ENCODE measurements around the gene ACAD9. TPM values are rescaled to one million over a fixed set of nuclear protein-coding genes. Genes with fewer than 3 reads are reported as not detected.
"Not testable (repeated sequence)": the region's sequence is repeated elsewhere in the genome, so short reads cannot be mapped to it uniquely, and the experiment has no call there.

ACAD9 gene
- total RNA-seq, 3 donors from 2014 or later = 33.3 to 59.6 (median 43.9) TPM

DNA sequence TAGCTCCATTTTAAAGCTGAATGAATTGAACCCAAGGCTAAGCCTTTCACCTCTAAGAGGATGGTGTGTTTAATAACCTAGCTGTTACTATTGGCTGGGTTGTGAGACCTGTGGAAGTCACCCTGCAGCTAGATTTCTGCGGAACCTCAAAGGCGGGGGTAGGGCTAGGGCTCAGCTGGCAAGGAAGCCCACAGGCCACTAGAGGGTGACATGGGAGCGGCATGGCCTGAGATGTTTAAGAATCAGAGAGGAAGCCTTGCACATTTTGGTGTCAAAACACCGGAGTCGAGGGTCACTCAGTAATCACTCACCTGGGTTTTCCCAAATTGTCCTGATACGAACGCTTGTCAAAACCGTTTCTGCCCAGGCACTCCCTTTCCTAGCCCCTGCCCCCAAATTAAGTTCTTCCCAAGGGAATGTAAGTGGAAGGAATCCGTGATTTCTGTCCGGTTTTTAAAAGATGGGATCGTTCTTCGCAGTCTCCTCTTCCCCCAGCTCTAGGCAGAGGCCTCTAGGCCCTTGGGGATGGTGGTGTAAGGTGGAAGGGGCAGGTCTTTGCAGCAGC is 3.8 kb upstream of the ACAD9 start:
- peaks cover 0 to 4% of the 10 kb centered on the region in 2 donors for H3K4me1 ChIP-seq
- no peaks in the 10 kb centered on the region for H3K36me3 ChIP-seq
- H3K4me3 ChIP-seq = no peak overlapping the region
- intact Hi-C loops (cut with DNase I; ENCODE audit: low total_unique reads) = loop anchor here (1.0 kb wide), 1 partner anchor 32 kb away; no protein-coding TSS in a partner anchor
- DNase-seq (ENCODE audit: low spot score in 2 of 2) = no peak
- H3K9me3 ChIP-seq = no peaks in the 10 kb centered on the region
- H3K27ac ChIP-seq = no peak overlapping the region
- TF ChIP-seq POLR2AphosphoS5 (IDR thresholded peaks at IDR 0.05) = no peak
- TF ChIP-seq, protein P1, sequence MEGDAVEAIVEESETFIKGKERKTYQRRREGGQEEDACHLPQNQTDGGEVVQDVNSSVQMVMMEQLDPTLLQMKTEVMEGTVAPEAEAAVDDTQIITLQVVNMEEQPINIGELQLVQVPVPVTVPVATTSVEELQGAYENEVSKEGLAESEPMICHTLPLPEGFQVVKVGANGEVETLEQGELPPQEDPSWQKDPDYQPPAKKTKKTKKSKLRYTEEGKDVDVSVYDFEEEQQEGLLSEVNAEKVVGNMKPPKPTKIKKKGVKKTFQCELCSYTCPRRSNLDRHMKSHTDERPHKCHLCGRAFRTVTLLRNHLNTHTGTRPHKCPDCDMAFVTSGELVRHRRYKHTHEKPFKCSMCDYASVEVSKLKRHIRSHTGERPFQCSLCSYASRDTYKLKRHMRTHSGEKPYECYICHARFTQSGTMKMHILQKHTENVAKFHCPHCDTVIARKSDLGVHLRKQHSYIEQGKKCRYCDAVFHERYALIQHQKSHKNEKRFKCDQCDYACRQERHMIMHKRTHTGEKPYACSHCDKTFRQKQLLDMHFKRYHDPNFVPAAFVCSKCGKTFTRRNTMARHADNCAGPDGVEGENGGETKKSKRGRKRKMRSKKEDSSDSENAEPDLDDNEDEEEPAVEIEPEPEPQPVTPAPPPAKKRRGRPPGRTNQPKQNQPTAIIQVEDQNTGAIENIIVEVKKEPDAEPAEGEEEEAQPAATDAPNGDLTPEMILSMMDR (IDR thresholded peaks at IDR 0.05) = peak in 1 of 3 donors; percentile 10
- no peaks in the 10 kb centered on the region for H3K27me3 ChIP-seq

DNA sequence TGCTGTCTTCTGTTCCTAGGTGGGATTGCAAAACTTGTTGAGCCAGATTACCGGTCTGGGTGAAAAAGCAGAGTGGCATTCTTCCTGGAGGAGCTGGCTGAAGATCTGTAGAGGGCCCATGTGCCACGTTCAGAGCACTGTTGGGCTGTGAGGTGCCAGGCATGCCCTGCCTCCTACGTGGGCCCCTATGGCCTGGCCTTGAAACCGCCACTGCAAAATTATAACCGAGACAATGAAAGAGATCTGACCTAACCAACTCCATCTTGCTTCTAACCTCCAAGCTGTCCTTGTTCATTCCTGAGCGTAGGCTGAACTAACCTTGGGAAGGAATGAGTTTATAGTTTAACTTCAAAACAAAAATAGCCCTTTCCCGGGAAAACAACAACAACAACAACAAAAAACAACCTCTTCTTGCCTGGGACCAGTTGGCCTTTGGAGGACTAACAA is 1.4 kb upstream of the ACAD9 start:
- intact Hi-C loops (cut with DNase I; ENCODE audit: low total_unique reads) = no loop called here
- peak overlapping the region; percentile 68 to 77 (median 74) for H3K4me3 ChIP-seq
- peaks cover 2 to 16% of the 10 kb centered on the region in 2 donors for H3K4me1 ChIP-seq
- TF ChIP-seq, protein P1 (IDR thresholded peaks at IDR 0.05) = no peak
- no peak for TF ChIP-seq POLR2AphosphoS5 (IDR thresholded peaks at IDR 0.05)
- TF ChIP-seq POLR2A (IDR thresholded peaks at IDR 0.05) = no peak
- H3K36me3 ChIP-seq = no peaks in the 10 kb centered on the region
- no peaks in the 10 kb centered on the region for H3K9me3 ChIP-seq
- no peak for DNase-seq (ENCODE audit: low spot score in 2 of 2)
- no peaks in the 10 kb centered on the region for H3K27me3 ChIP-seq
- H3K27ac ChIP-seq = peak overlapping the region; percentile 95 to 97

DNA sequence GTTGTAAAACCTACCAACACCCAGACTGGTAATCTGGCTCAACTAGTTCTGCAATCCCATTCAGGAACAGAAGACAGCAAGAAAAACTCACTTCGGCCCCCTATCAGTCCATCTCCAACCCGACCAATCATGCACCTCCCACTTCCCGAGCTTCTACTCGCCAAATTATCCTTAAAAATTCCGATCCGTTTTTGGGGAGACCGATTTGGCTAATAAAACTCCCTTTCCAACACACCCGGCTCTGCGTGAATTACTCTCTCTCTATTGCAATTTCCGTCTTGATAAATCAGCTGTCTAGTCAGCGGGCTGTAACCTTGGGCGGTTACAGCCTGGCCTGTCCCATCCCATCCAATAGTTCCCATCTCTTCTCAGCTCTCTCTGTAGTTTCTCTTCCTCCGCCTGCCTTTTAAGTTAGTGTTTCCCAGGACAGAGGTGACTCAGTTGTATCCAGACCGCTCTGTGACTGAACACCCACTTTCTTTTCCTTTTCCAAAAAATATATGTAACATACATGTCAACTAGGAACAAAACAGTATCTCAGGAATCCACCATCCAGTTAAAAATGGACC is 780 bp upstream of the ACAD9 start:
- H3K4me3 ChIP-seq = peak overlapping the region; percentile 68 to 77 (median 74)
- H3K4me1 ChIP-seq = peaks cover 2 to 16% of the 10 kb centered on the region in 2 donors
- no peaks in the 10 kb centered on the region for H3K27me3 ChIP-seq
- TF ChIP-seq, protein P1 (IDR thresholded peaks at IDR 0.05) = no peak
- no peak for TF ChIP-seq POLR2A (IDR thresholded peaks at IDR 0.05)
- no peak for TF ChIP-seq POLR2AphosphoS5 (IDR thresholded peaks at IDR 0.05)
- H3K9me3 ChIP-seq = no peaks in the 10 kb centered on the region
- DNase-seq (ENCODE audit: low spot score in 2 of 2) = no peak
- intact Hi-C loops (cut with DNase I; ENCODE audit: low total_unique reads) = no loop called here
- no peaks in the 10 kb centered on the region for H3K36me3 ChIP-seq
- peak overlapping the region; percentile 95 to 97 for H3K27ac ChIP-seq

DNA sequence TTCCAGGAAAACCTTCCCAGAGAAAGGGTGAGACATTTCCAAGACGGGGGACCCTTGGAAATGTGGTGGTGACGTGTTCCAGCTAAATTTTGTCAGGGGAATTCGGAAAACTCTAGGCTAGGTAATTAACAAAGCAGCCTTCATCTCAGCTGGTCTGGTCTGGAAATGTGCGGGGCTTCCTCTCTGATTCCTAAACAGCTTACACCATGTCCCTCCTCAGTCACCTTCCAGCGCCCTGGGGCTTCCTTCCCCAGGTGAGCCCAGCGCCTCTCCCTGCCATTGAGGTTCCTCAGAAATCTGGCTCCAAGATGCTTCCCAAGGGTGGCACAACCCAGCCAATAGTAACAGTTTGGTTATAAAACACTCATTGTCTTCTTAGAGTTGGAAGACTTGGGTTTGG is 571 bp downstream of the ACAD9 start:
- Histone ChIP-seq H3K4me3 (peak overlapping the region; percentile 68 to 77 (median 74)), H3K9me3 (no peaks in the 10 kb centered on the region), H3K27me3 (no peaks in the 10 kb centered on the region), H3K27ac (peak overlapping the region; percentile 95 to 97), H3K36me3 (no peaks in the 10 kb centered on the region), H3K4me1 (peaks cover 2 to 16% of the 10 kb centered on the region in 2 donors)
- no peak for DNase-seq (ENCODE audit: low spot score in 2 of 2)
- intact Hi-C loops (cut with DNase I; ENCODE audit: low total_unique reads) = no loop called here
- TF ChIP-seq POLR2AphosphoS5 (IDR thresholded peaks at IDR 0.05) = no peak
- TF ChIP-seq POLR2A (IDR thresholded peaks at IDR 0.05) = no peak
- TF ChIP-seq, protein P1 (IDR thresholded peaks at IDR 0.05) = no peak

DNA sequence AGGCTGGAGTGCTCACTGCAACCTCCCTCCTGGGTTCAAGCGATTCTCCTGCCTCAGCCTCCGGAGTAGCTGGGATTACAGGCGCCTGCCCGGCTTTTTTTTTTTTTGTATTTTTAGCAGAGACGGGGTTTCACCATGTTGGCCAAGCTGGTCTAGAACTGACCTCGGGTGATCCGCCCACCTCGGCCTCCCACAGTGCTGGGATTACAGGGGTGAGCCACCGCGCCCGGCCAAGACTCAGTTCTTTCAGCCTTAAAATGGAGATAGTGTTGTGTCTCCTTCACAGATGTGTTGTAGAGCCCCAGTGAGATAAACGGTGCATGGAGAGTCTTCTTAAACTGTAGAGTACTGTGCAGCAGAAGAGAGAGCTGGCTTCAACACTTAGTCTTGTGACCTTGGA is 1.0 kb downstream of the ACAD9 start:
- intact Hi-C loops (cut with DNase I; ENCODE audit: low total_unique reads); H3K27me3 ChIP-seq; DNase-seq (ENCODE audit: low spot score in 2 of 2); H3K9me3 ChIP-seq; H3K36me3 ChIP-seq: not testable (repeated sequence)
- peaks cover 2 to 16% of the 10 kb centered on the region in 2 donors for H3K4me1 ChIP-seq
- peak overlapping the region in 2 of 3 donors; percentile 74 to 77 for H3K4me3 ChIP-seq
- peak overlapping the region; percentile 95 to 97 for H3K27ac ChIP-seq
